HepG2 (cell line): ENCODE results near the gene RAB11FIP5. TPM values are rescaled to one million over a fixed set of nuclear protein-coding genes. Genes with fewer than 3 reads are reported as not detected.

ENCODE experiments used
- CAMTA2 ChIP-seq: sonication (generic); formaldehyde crosslinking; IDR thresholded peaks from 2 replicates; pipeline ENCODE4 v1.4.0; 2020; ENCODE audit warnings: mild to moderate bottlenecking, missing genetic modification reagents, borderline replicate concordance
- CREBL2 ChIP-seq: sonication (generic); formaldehyde crosslinking; IDR thresholded peaks from 2 replicates; pipeline ENCODE4 v1.8.1; 2023; ENCODE audit warnings: missing genetic modification reagents, mild to moderate bottlenecking, borderline replicate concordance
- ETV5 ChIP-seq: IDR thresholded peaks from 2 replicates; pipeline ENCODE4 v1.6.1; 2018; ENCODE audit warnings: missing biosample characterization, missing genetic modification reagents, inconsistent platforms, borderline replicate concordance
- HOXA3 ChIP-seq: sonication (generic); formaldehyde crosslinking; IDR thresholded peaks from 2 replicates; pipeline ENCODE4 v1.5.0; 2020; ENCODE audit warnings: missing genetic modification reagents
- KDM3A ChIP-seq: IDR thresholded peaks from 2 replicates; pipeline ENCODE4 v1.6.1; 2018; ENCODE audit warnings: low read depth, missing compliant biosample characterization
- LCORL ChIP-seq, 2 experiments: fragments of 450-650 bp in 1 of 2; sonication (generic) in 1 of 2; formaldehyde crosslinking in 1 of 2; IDR thresholded peaks; 2 replicates each; pipeline versions ENCODE4 v1.5.0 to v1.6.1; 2017 to 2020; ENCODE audit warnings: antibody characterized with exemption in 1 of 2, missing genetic modification reagents in 1 of 2
- MAFG ChIP-seq: sonication (generic); formaldehyde crosslinking; IDR thresholded peaks from 2 replicates; pipeline ENCODE4 v1.5.1; 2020; ENCODE audit warnings: mild to moderate bottlenecking, missing genetic modification reagents
- MBD4 ChIP-seq: IDR thresholded peaks from 2 replicates; pipeline ENCODE4 v1.6.1; 2012; ENCODE audit warnings: low read length, inconsistent platforms, borderline replicate concordance
- MTF1 ChIP-seq: sonication (generic); formaldehyde crosslinking; IDR thresholded peaks from 2 replicates; pipeline ENCODE4 v1.5.0; 2020; ENCODE audit warnings: missing genetic modification reagents
- MYNN ChIP-seq: sonication (generic); formaldehyde crosslinking; IDR thresholded peaks from 2 replicates; pipeline ENCODE4 v1.4.0; 2020; ENCODE audit warnings: mild to moderate bottlenecking, low read depth, missing genetic modification reagents
- NCOA5 ChIP-seq: sonication (generic); formaldehyde crosslinking; IDR thresholded peaks from 2 replicates; pipeline ENCODE4 v1.4.0; 2020; ENCODE audit warnings: missing genetic modification reagents
- NFE2L1 ChIP-seq: sonication (generic); formaldehyde crosslinking; IDR thresholded peaks from 2 replicates; pipeline ENCODE4 v1.4.0; 2020; ENCODE audit warnings: missing genetic modification reagents, mild to moderate bottlenecking, borderline replicate concordance
- RAD21 ChIP-seq: fragments of 450-650 bp; formaldehyde crosslinking; IDR thresholded peaks from 2 replicates; pipeline ENCODE4 v1.5.0; 2020; ENCODE audit warnings: mild to moderate bottlenecking
- SPEN ChIP-seq: sonication (generic); formaldehyde crosslinking; IDR thresholded peaks from 2 replicates; pipeline ENCODE4 v1.5.1; 2020; ENCODE audit warnings: low read depth, mild to moderate bottlenecking, missing genetic modification reagents
- TBP ChIP-seq: sonication (generic); formaldehyde crosslinking; IDR thresholded peaks from 2 replicates; pipeline ENCODE4 v1.5.0; 2020; ENCODE audit warnings: missing genetic modification reagents
- ZBTB3 ChIP-seq: sonication (generic); formaldehyde crosslinking; IDR thresholded peaks from 2 replicates; pipeline ENCODE4 v1.4.0; 2020; ENCODE audit warnings: low read depth, mild to moderate bottlenecking, moderate library complexity, missing genetic modification reagents, borderline replicate concordance
- ZBTB7B ChIP-seq: sonication (generic); formaldehyde crosslinking; IDR thresholded peaks from 2 replicates; pipeline ENCODE4 v1.4.0; 2020; ENCODE audit warnings: missing genetic modification reagents
- ZEB1 ChIP-seq: IDR thresholded peaks from 2 replicates; pipeline ENCODE4 v1.6.1; 2012; ENCODE audit warnings: mild to moderate bottlenecking, low read depth, inconsistent platforms; ENCODE audit not compliant: insufficient replicate concordance
- ZNF160 ChIP-seq: sonication (generic); formaldehyde crosslinking; IDR thresholded peaks from 2 replicates; pipeline ENCODE4 v1.8.0; 2022; ENCODE audit warnings: mild to moderate bottlenecking, inconsistent platforms, missing genetic modification reagents
- ZNF496 ChIP-seq: sonication (generic); formaldehyde crosslinking; IDR thresholded peaks from 2 replicates; pipeline ENCODE4 v1.8.1; 2023; ENCODE audit warnings: mild to moderate bottlenecking, moderate library complexity, missing genetic modification reagents; ENCODE audit not compliant: insufficient replicate concordance
- ZNF850 ChIP-seq: sonication (generic); formaldehyde crosslinking; conservative IDR thresholded peaks from 2 replicates; pipeline ENCODE4 v1.9.0; 2021; ENCODE audit warnings: mild to moderate bottlenecking, missing genetic modification reagents
- ZXDC ChIP-seq: sonication (generic); formaldehyde crosslinking; IDR thresholded peaks from 2 replicates; pipeline ENCODE4 v1.5.0; 2020; ENCODE audit warnings: mild to moderate bottlenecking, missing genetic modification reagents
- polyA plus RNA-seq, 8 experiments: library from polyadenylated mRNA; depleted of rRNA in 3 of 8; stranded (reverse) in 7 of 8; unstranded in 1 of 8; fragments of >200 nt; fragmentation: Illumina TruSeq in 4 of 8; extraction: Trizol in 4 of 8; gene quantifications; 2 replicates each; pipeline versions ENCODE4 v1.2.1 to v1.2.3, GENCODE V29; 2011 to 2016; ENCODE audit warnings: low read depth in 4 of 8, missing spikeins in 1 of 8, mixed read lengths in 1 of 8; ENCODE audit not compliant: insufficient read depth in 1 of 8
- total RNA-seq, 5 experiments: library from RNA; depleted of rRNA; stranded (reverse); fragments of >200 nt; fragmentation: Illumina TruSeq; extraction: Trizol; gene quantifications; 2 replicates each; pipeline ENCODE4 v1.2.3, GENCODE V29; 2016; ENCODE audit warnings: low read depth in 1 of 5
- TF ChIP-seq, protein P1 (sequence below): sonication (generic); formaldehyde crosslinking; IDR thresholded peaks from 2 replicates; pipeline ENCODE4 v1.4.0; 2020; ENCODE audit warnings: missing genetic modification reagents, borderline replicate concordance
- TF ChIP-seq, protein P2 (sequence below): sonication (generic); formaldehyde crosslinking; IDR thresholded peaks from 2 replicates; pipeline ENCODE4 v1.8.1; 2023; ENCODE audit warnings: missing genetic modification reagents, inconsistent platforms, borderline replicate concordance

RAB11FIP5 gene
- total and polyA plus RNA-seq, 2 of the 13 experiments (the other 11 are each of a cell fraction or from before 2014, with no cell fraction given): 9.4 to 22.9 TPM

DNA sequence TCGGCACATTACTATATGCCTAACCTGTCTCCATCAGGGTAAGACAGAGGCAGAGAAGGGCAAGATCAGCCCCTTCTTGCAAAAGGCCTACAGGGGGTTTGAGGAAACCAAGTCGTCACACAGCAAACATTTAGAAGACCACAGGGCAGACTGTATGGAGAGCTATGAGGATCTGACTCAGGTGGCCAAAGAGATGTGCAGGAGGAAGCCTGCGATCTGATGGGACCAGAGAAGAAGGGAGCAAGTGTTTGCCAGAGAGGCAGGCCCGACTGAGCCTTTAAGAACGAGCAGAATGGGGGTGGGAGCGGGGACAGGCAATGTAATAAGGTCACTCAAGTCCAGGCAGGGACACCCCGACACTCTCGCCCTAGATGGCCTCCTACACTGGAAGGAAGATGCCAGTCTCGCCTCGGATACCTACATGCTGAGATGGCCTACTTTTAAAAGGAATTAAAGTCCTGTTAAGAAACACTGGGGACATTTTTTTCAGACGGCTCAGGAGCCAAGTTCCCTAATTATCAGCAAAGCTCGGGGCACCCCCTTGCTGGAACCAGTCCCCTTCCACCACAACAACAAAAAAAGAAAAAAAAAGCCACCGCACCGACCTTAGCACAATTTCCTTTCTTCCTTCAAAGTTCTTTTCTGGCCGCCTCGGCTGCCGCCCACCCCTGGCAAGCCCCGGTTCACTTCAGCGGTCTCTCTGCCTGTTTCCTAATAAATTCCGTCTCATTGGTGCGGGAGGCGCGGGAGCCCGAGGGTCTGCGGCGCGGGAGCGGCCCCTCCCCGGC is 42.7 kb downstream of the RAB11FIP5 start (continued):
- TF ChIP-seq ZXDC: no peak
- TF ChIP-seq ZNF160 (CRISPR knock-in tag): no peak
- TF ChIP-seq ZBTB7B (CRISPR knock-in tag): no peak
- TF ChIP-seq CAMTA2: 0 out of 2 replicates have a peak, but pooled peaks have one; percentile 12
- TF ChIP-seq KDM3A: no peak
- peak; percentile 22; the same call in 1 of the 2 replicates for TF ChIP-seq RAD21
- no peak for TF ChIP-seq CREBL2 (CRISPR knock-in tag)
- no peak for TF ChIP-seq LCORL (IDR thresholded peaks at IDR 0.05)
- 0 out of 2 replicates have a peak, but pooled peaks have one; percentile 10 for TF ChIP-seq LCORL (CRISPR knock-in tag; IDR thresholded peaks at IDR 0.05)
- TF ChIP-seq ZEB1: no peak
- TF ChIP-seq MYNN: no peak
- peak; percentile 47; the same call in 1 of the 2 replicates for TF ChIP-seq SPEN (CRISPR knock-in tag)
- TF ChIP-seq, protein P1, sequence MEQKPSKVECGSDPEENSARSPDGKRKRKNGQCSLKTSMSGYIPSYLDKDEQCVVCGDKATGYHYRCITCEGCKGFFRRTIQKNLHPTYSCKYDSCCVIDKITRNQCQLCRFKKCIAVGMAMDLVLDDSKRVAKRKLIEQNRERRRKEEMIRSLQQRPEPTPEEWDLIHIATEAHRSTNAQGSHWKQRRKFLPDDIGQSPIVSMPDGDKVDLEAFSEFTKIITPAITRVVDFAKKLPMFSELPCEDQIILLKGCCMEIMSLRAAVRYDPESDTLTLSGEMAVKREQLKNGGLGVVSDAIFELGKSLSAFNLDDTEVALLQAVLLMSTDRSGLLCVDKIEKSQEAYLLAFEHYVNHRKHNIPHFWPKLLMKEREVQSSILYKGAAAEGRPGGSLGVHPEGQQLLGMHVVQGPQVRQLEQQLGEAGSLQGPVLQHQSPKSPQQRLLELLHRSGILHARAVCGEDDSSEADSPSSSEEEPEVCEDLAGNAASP (CRISPR knock-in tag): 0 out of 2 replicates have a peak, but pooled peaks have one; percentile 27
- no peak for TF ChIP-seq ZNF496 (CRISPR knock-in tag)
- TF ChIP-seq ETV5: no peak
- TF ChIP-seq TBP (CRISPR knock-in tag): no peak
- no peak for TF ChIP-seq MTF1 (CRISPR knock-in tag)
- no peak for TF ChIP-seq NCOA5 (CRISPR knock-in tag)
- TF ChIP-seq MAFG (CRISPR knock-in tag): no peak
- TF ChIP-seq ZNF850 (CRISPR knock-in tag): 0 out of 2 replicates have a peak, but pooled peaks have one; percentile 4
- no peak for TF ChIP-seq NFE2L1 (CRISPR knock-in tag)
- TF ChIP-seq ZBTB3 (CRISPR knock-in tag): no peak
- TF ChIP-seq, protein P2, sequence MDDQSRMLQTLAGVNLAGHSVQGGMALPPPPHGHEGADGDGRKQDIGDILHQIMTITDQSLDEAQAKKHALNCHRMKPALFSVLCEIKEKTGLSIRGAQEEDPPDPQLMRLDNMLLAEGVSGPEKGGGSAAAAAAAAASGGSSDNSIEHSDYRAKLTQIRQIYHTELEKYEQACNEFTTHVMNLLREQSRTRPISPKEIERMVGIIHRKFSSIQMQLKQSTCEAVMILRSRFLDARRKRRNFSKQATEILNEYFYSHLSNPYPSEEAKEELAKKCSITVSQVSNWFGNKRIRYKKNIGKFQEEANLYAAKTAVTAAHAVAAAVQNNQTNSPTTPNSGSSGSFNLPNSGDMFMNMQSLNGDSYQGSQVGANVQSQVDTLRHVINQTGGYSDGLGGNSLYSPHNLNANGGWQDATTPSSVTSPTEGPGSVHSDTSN: no peak
- TF ChIP-seq MBD4: no peak
- no peak for TF ChIP-seq HOXA3
